Stomach smooth muscle (tissue), 2 donors: ENCODE data around the gene DKC1.
A peak's percentile ranks its signal among the peaks of the same experiment; 100 is the strongest.

Experiments used
- H3K27ac ChIP-seq: one replicate; pipeline ENCODE4 v1.7.0; 2013; ENCODE audit warnings: mild to moderate bottlenecking, low read length, inconsistent platforms
- H3K27me3 ChIP-seq, 2 donors: one replicate each; pipeline ENCODE4 v1.7.0; 2013; ENCODE audit warnings: low read length in 2 of 2; ENCODE audit not compliant: insufficient read depth in 2 of 2, control insufficient read depth in 1 of 2
- H3K36me3 ChIP-seq, 2 donors: one replicate each; pipeline ENCODE4 v1.7.0; 2013; ENCODE audit warnings: low read length in 2 of 2; ENCODE audit not compliant: control insufficient read depth in 2 of 2, insufficient read depth in 2 of 2
- H3K4me1 ChIP-seq: one replicate; pipeline ENCODE4 v1.7.0; 2013; ENCODE audit warnings: low read length; ENCODE audit not compliant: control insufficient read depth, insufficient read depth
- H3K4me3 ChIP-seq, 2 donors: one replicate each; pipeline ENCODE4 v1.7.0; 2013; ENCODE audit warnings: low read length in 2 of 2
- H3K9ac ChIP-seq, 2 donors: one replicate each; pipeline ENCODE4 v1.7.0; 2013; ENCODE audit warnings: low read length in 2 of 2, mild to moderate bottlenecking in 1 of 2
- H3K9me3 ChIP-seq, 2 donors: one replicate each; pipeline ENCODE4 v1.7.0; 2013; ENCODE audit warnings: low read length in 2 of 2; ENCODE audit not compliant: control insufficient read depth in 2 of 2
- donor health status: healthy.
- donor health status: Pancreatic carcinoma.

Gene DKC1

DNA sequence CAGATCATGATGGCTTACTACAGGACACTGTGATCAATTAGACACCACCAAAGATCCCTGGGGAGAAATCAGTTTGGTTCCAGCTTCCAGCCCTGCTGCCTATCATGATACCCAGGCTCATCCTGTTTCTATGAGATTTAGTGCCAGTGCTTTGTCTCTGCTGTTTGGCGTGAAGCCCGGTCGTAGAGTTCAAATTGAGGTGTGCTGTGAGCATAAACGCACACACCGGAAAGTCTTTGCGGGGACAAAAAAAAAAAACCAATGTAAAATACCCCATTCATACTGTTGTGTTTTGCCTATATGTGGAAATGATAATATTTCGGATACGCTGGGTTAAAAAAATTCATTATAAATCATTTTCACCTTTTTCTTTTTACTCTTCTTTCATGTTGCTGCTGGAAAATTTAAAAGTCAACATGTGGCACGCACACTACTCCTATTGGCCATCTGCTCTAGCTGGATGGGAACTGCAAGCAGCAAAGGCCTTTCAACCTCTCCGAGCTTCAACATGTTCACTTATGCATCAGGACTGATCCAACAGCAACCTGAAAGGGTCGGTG is 607 bp upstream of the DKC1 start:
- peak overlapping the region; percentile 36 to 58 for H3K9ac ChIP-seq
- no peak overlapping the region for H3K27ac ChIP-seq
- no peaks in the 10 kb centered on the region for H3K27me3 ChIP-seq
- H3K9me3 ChIP-seq: peaks cover 0 to 2% of the 10 kb centered on the region in 2 donors
- peaks cover 11% of the 10 kb centered on the region for H3K4me1 ChIP-seq
- H3K4me3 ChIP-seq: peak overlapping the region; percentile 29 to 79
- H3K36me3 ChIP-seq: peaks cover 5 to 8% of the 10 kb centered on the region in 2 donors

DNA sequence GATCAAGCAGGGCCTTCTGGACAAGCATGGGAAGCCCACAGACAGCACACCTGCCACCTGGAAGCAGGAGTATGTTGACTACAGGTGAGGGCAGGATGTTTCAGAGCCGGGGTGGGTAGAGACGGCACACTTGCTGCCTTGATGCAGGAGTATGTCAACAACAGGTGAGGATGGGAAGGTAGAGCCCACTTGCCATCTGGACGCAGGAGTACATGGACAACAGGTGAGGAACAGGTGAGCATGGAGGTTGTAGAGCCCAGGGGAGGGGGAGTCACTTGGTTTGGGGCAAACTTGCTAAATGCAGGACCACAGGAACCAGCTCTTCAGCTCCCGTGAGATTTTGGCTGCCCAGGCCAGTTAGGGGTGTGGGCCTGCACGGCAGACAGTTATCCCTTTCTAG is 12.0 kb downstream of the DKC1 start:
- Histone ChIP-seq H3K9me3 (no peaks in the 10 kb centered on the region), H3K4me3 (no peak overlapping the region), H3K36me3 (peaks cover 24 to 36% of the 10 kb centered on the region in 2 donors), H3K27ac (no peak overlapping the region), H3K9ac (no peak overlapping the region), H3K4me1 (no peaks in the 10 kb centered on the region), H3K27me3 (no peaks in the 10 kb centered on the region)

DNA sequence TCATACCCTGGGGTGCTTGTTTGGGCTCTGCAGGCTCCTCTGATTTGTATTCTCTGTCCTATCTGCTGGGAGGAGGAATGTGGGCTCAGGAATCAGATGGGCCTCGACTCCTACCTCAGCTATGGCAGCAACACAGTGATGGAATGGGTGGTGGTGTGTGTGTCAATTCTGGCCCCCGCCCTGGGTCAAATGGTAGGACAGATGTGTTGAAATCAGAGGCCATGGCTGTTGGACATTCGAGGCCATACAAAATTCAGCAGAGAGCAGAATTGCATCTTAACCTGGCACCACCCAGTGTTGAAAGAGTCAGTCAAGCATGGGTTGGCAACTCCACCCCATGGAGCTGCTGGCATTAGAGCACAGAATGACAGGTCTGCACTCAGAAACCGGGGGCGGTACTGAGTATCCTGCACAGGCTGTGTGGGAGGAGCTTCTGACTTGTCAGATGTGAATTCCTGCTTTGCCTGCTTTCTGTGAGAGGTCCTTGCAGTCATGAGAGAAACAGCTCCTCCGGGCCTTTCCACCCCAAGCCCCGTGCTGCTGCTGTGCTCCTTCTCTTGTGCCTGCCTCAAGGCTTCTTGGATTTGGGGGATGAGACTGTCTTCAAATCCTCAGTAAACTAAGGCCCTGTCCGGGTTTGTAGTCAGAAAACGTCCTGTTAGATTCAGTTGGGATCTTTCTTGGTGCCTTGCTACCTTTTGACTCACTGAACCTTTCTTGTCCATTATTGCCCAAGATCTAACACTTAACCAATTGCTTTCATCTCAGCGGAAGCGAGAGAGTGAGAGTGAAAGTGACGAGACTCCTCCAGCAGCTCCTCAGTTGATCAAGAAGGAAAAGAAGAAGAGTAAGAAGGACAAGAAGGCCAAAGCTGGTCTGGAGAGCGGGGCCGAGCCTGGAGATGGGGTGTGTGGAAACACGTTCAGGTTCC is 13.0 kb downstream of the DKC1 start:
- H3K4me3 ChIP-seq: no peak overlapping the region
- no peaks in the 10 kb centered on the region for H3K4me1 ChIP-seq
- no peak overlapping the region for H3K9ac ChIP-seq
- H3K9me3 ChIP-seq: no peaks in the 10 kb centered on the region
- no peak overlapping the region for H3K27ac ChIP-seq
- no peaks in the 10 kb centered on the region for H3K27me3 ChIP-seq
- peaks cover 24 to 36% of the 10 kb centered on the region in 2 donors for H3K36me3 ChIP-seq

DNA sequence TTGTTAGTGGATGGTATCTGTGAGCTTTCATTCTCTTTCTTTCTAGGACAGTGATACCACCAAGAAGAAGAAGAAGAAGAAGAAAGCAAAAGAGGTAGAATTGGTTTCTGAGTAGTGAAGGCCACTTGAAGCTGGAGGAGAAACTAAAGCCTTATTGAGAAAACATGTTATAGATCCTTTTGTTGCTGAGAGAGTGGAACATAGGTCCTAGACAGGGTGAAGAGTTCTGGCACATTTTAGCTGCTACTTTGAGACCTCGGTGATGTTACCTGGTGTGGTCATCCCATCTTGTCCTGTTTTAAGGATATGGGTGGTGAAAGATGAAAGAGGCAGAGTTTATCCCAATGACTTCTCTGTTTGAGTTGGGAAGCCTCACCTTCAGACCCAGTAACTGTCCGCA is 14.1 kb downstream of the DKC1 start:
- Histone ChIP-seq H3K27ac (no peak overlapping the region), H3K9me3 (no peaks in the 10 kb centered on the region), H3K36me3 (peaks cover 24 to 38% of the 10 kb centered on the region in 2 donors), H3K27me3 (no peaks in the 10 kb centered on the region), H3K4me3 (no peak overlapping the region), H3K9ac (no peak overlapping the region), H3K4me1 (no peaks in the 10 kb centered on the region)

DNA sequence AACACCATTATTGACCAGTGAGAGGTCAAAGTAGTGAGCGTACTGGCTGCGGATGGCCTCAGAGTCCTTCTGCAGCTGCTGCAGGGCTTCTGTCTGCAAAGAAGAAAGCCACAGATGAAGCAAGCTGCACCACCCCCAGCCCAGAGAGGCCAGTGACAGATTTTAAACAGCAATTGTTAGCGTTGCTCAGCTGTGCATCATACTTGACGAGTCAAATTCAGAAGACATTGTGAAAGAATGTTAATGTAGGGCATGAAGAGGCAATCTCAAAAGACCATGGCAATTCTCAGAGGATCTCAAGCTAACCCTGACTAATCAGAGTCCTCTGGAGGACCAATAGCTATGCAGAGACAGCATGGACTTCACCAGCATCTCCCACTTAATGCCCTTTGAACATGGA is 16.6 kb downstream of the DKC1 start:
- H3K9me3 ChIP-seq: no peaks in the 10 kb centered on the region
- no peaks in the 10 kb centered on the region for H3K27me3 ChIP-seq
- no peak overlapping the region for H3K27ac ChIP-seq
- no peaks in the 10 kb centered on the region for H3K4me1 ChIP-seq
- peaks cover 19 to 33% of the 10 kb centered on the region in 2 donors for H3K36me3 ChIP-seq
- H3K9ac ChIP-seq: no peak overlapping the region
- H3K4me3 ChIP-seq: no peak overlapping the region

DNA sequence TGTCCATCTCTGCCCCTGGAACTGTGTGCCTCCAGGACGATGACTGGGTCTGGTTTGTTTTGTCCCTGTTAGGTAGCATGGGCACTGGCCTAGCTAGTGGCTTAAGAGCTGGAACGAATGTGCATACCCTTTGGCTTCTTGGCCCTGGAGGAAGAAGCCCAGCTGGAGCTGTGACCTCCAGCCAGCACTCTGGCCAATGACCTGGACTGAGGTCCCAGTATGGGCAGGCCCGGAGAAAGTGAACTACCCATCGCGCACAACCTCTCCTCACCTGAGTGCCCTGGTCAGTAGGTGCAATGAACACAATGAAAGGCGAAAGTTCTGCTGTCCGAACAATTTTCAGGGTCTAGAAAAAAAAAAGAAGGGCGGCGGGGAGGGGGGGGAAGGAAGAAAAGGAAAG is 18.3 kb downstream of the DKC1 start:
- Histone ChIP-seq H3K27me3 (no peaks in the 10 kb centered on the region), H3K27ac (no peak overlapping the region), H3K9ac (no peak overlapping the region), H3K4me3 (no peak overlapping the region), H3K4me1 (no peaks in the 10 kb centered on the region), H3K9me3 (no peaks in the 10 kb centered on the region), H3K36me3 (peaks cover 9 to 17% of the 10 kb centered on the region in 2 donors)

DNA sequence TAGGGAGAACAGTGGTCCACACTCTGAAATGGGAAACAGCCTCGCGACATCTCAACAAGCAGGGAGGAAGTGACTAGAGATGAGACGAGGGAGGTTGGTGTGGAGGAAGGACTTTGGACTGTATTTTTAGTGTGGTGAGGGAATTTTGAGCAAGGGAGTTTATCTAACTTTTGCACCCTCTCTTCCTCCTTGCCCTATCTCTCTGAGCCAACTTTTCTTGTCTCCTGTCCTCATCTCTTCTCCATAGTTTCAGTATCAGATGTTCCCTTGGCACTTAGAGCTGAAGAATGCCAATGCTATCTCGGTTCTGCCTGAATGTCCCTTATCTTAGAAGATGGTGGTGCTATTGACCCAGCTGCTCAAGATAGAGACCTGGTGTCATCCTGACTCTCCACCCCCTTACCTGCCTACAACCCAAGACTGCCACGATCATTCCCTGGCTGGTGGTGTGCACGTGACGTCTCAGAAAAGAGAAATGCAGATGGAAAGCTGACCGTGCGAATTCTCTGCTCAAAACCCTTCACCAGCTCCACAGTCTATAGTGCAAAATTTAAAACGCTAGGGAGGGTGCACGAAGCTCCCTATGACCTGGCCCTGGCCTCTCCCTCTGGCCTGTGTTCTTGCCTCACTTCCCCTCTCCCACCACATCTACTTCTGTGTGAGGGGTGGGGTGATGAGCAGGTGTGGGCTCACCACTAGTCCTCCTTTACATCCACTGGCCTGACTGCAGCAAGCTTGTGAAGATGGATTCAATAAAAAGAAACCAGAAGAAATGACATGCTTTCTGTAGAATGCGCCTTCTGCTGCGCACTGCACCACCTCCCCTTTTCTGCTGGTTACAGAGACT is 21.7 kb downstream of the DKC1 start:
- H3K9ac ChIP-seq: no peak overlapping the region
- no peak overlapping the region for H3K4me3 ChIP-seq
- H3K9me3 ChIP-seq: no peaks in the 10 kb centered on the region
- no peaks in the 10 kb centered on the region for H3K27me3 ChIP-seq
- no peaks in the 10 kb centered on the region for H3K4me1 ChIP-seq
- no peak overlapping the region for H3K27ac ChIP-seq
- H3K36me3 ChIP-seq: peaks cover 3 to 4% of the 10 kb centered on the region in 2 donors

DNA sequence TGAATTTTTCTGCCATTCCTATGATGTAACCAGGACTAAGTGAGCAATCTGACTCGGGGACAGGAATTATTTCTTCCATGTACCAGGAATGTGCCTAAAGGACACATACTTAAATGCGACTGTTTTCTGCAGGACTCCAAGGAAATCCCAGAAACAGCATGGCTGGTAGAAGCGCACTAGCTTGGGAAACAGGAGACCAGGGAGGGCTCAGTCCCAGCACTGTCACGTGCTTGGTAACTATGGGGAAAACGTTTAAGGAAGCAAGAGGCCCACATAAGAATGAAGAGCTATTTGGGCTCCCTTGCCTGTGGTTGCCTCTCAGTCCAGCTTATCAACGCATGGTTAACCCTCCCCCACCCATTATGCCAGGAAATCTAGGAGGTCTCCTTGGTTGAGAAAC is 23.1 kb downstream of the DKC1 start:
- Histone ChIP-seq H3K4me3 (no peak overlapping the region), H3K27ac (no peak overlapping the region), H3K27me3 (no peaks in the 10 kb centered on the region), H3K9ac (no peak overlapping the region), H3K9me3 (no peaks in the 10 kb centered on the region), H3K4me1 (no peaks in the 10 kb centered on the region), H3K36me3 (peaks cover 2 to 3% of the 10 kb centered on the region in 2 donors)

DNA sequence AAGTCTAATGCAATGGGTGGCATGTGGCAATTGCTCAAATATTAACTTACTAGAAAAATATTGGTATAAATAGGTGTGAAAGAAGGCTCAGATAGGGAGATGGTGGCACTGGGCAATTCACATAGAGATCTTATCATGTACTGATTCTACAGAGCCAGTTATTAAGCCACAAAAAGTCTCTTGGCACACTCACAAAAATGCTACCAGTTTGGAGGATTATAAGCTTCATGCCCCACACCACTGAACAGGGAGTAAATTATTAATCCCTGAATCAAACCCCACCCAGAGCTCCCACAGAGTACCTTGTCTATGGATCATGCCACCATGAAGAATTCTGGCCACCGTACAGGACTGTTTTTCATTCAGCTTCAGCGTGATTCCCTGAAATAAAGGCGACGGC is 28.8 kb downstream of the DKC1 start:
- no peaks in the 10 kb centered on the region for H3K4me1 ChIP-seq
- no peak overlapping the region for H3K9ac ChIP-seq
- H3K9me3 ChIP-seq: no peaks in the 10 kb centered on the region
- H3K36me3 ChIP-seq: peaks cover 0 to 3% of the 10 kb centered on the region in 2 donors
- H3K27me3 ChIP-seq: no peaks in the 10 kb centered on the region
- H3K4me3 ChIP-seq: no peak overlapping the region
- H3K27ac ChIP-seq: no peak overlapping the region

DNA sequence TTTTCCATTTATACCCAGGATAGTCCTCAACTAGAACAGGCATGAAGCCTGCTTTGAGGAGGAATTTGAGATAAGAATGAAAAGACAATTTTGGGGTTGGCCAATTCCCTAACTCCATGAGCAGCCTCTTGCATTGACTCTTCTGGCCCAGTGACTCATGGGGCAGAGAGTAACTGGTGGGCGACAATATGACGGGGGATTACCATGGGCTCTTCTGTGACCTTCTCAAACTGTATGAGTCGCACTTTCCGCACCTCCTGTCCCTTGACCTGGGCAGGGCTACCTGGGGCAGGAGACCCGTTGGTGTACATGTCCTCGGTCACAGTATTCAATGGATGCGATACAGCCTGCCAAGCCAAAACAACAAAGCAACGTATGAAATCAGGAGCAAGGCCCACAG is 29.3 kb downstream of the DKC1 start:
- peaks cover 0 to 3% of the 10 kb centered on the region in 2 donors for H3K36me3 ChIP-seq
- no peaks in the 10 kb centered on the region for H3K9me3 ChIP-seq
- H3K4me1 ChIP-seq: no peaks in the 10 kb centered on the region
- H3K4me3 ChIP-seq: no peak overlapping the region
- H3K9ac ChIP-seq: no peak overlapping the region
- no peaks in the 10 kb centered on the region for H3K27me3 ChIP-seq
- H3K27ac ChIP-seq: no peak overlapping the region
